Activated CD4-positive, alpha-beta T cell treated with anti-CD3 and anti-CD28 coated beads, Interleukin-2, amount 50 U/mL, for 24 hours (primary cell): Measurements from ENCODE around the gene LSM14A.

ENCODE experiments used
- DNase-seq, 2 donors: peaks; one replicate each; pipeline ENCODE4 v3.0.0-alpha.2; 2020; ENCODE audit warnings: low read depth in 1 of 2, low spot score in 1 of 2

The LSM14A gene

DNA sequence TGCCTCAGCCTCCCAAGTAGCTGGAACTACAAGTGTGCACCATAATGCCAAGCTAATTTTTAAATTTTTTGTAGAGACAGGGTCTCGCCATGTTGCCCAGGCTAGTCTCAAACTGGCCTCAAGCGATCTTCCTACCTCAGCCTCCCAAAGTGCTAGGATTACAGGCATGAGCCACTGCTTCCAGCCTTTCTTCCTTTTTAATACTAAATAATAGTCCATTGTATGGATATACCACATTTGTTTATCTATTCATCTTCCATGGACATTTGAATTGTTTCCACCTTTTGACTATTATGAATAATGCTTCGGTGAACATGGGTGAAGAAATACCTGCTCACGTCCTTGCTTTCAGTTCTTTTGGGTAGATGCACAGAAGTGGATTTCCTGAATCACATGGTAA lies 106.5 kb downstream of the LSM14A start:
- DNase-seq = no peak
